ENCODE results near the gene GSTP1. TPM values are rescaled to one million over a fixed set of nuclear protein-coding genes. Genes with fewer than 3 reads are reported as not detected.

GSTP1 gene
- polyA plus RNA-seq, 1 experiment, result 883 TPM

GRCh38 chr11:67626970-67627369 is 43.4 kb downstream of the GSTP1 start:
- Histone ChIP-seq H3K27me3 (ENCODE audit: control insufficient read depth, insufficient read depth, low read length) (no peaks in the 10 kb centered on the region), H3K4me3 (ENCODE audit: low read depth, low read length) (no peak overlapping the region), H3K36me3 (ENCODE audit: control insufficient read depth, insufficient read depth, low read length) (no peaks in the 10 kb centered on the region)
- CTCF ChIA-PET, result interaction anchor here (1.2 to 6.3 kb wide), 2 partner anchors 11 to 18 kb away, joined by 3 to 88 read pairs; no protein-coding TSS in a partner anchor
- POLR2A ChIA-PET, result no interaction called here
- no peak for DNase-seq (ENCODE audit: low read depth)
- no peak for TF ChIP-seq CTCF (IDR thresholded peaks at IDR 0.05; ENCODE audit: insufficient read depth, low read depth, low read length)

DNA sequence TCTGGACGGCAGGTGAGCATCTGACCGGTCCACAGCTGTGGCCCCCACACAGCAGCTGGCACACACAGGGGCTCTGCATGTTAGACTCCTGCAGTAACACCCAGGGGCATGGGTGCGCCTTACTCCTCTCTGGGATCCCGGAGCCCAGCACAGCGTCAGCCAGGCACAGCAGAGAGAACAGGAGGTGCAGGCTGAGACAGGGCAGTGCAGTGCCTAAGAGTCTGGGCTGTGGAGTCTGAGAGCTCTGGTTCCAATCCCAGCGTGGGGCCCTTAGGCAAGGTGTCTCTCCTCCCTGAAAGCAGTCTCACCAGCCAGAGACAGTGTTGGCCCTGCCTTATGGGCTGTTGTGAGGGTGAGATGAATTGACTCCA is 43.8 kb downstream of the GSTP1 start:
- H3K36me3 ChIP-seq (ENCODE audit: control insufficient read depth, insufficient read depth, low read length), result no peaks in the 10 kb centered on the region
- no peak overlapping the region for H3K4me3 ChIP-seq (ENCODE audit: low read depth, low read length)
- no peak for TF ChIP-seq CTCF (IDR thresholded peaks at IDR 0.05; ENCODE audit: insufficient read depth, low read depth, low read length)
- H3K27me3 ChIP-seq (ENCODE audit: control insufficient read depth, insufficient read depth, low read length), result no peaks in the 10 kb centered on the region
- no peak for DNase-seq (ENCODE audit: low read depth)
- POLR2A ChIA-PET, result no interaction called here
- CTCF ChIA-PET, result interaction anchor here (1.2 to 6.3 kb wide), 2 partner anchors 11 to 18 kb away, joined by 3 to 88 read pairs; no protein-coding TSS in a partner anchor

DNA sequence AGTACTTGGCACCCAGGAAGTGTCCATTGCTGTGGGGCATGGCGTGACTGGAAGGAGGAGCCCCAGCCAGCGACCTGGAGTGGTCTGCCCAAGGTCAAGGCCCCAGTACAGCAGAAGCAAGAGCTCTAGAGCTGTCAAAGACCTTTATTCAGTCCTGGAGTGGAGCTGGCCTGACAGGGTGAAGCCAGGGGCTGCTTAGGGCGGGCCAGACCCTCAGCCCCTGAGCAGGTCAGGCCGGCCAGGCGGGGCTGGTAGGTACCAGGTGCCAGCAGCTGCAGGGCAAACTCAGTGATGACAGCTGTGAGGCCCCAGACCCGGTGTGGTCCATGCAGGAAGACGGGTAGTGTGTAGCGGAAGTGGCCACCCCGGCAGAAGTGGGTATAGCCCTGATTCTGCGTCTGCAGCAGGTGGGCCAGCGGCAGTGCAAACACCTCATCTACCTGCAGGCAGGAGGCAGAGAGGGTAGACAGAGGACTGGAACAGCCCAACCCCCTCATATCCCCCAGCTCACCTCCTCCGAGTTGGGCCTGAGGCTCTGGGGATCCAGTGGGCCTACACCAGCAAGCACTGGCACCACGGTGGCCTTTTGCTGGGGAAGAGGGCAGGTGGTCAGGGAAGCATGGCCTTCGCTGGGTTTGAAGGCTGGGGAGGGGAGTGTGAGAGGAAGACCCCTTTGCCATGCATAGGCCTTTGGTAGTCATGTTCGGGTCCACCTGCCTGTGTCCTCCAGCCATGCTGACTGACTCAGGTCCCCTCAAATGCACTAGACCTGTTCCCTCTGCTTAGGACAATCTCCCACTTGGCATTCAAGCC is 44.4 kb downstream of the GSTP1 start:
- TF ChIP-seq CTCF (IDR thresholded peaks at IDR 0.05; ENCODE audit: insufficient read depth, low read depth, low read length), result no peak
- ChIA-PET CTCF (interaction anchor here (1.0 to 7.2 kb wide), 5 partner anchors 12 to 30 kb away, joined by 3 to 88 read pairs (median 48); partner anchors contain the start of genes ACY3 and TBX10), POLR2A (no interaction called here)
- no peaks in the 10 kb centered on the region for H3K36me3 ChIP-seq (ENCODE audit: control insufficient read depth, insufficient read depth, low read length)
- DNase-seq (ENCODE audit: low read depth), result no peak
- no peak overlapping the region for H3K4me3 ChIP-seq (ENCODE audit: low read depth, low read length)
- no peaks in the 10 kb centered on the region for H3K27me3 ChIP-seq (ENCODE audit: control insufficient read depth, insufficient read depth, low read length)

GRCh38 chr11:67628710-67629385 is 45.2 kb downstream of the GSTP1 start:
- no peak for DNase-seq (ENCODE audit: low read depth)
- CTCF ChIA-PET, result interaction anchor here (0.6 to 7.2 kb wide), 12 partner anchors 11 to 120 kb away, joined by 3 to 88 read pairs (median 4); partner anchors contain the start of genes ACY3 and TBX10
- POLR2A ChIA-PET, result no interaction called here
- no peak for TF ChIP-seq CTCF (IDR thresholded peaks at IDR 0.05; ENCODE audit: insufficient read depth, low read depth, low read length)
- H3K36me3 ChIP-seq (ENCODE audit: control insufficient read depth, insufficient read depth, low read length), result no peaks in the 10 kb centered on the region
- H3K4me3 ChIP-seq (ENCODE audit: low read depth, low read length), result peak overlapping the region; percentile 71
- no peaks in the 10 kb centered on the region for H3K27me3 ChIP-seq (ENCODE audit: control insufficient read depth, insufficient read depth, low read length)
